WERI-Rb-1 (cell line): ENCODE results near the gene SCML1.

Experiments
- DNase-seq: peaks from one replicate; pipeline ENCODE4 v3.0.0-alpha.2; 2020
- H3K27ac ChIP-seq: fragments of 250-450 bp; sonication (Bioruptor Pico); 2 replicates; pipeline ENCODE4 v1.5.1; 2020; ENCODE audit warnings: mild to moderate bottlenecking, moderate library complexity
- H3K27me3 ChIP-seq: fragments of 250-450 bp; sonication (Bioruptor Pico); 2 replicates; pipeline ENCODE4 v1.5.1; 2021; ENCODE audit warnings: mild to moderate bottlenecking, low read depth, moderate library complexity; ENCODE audit not compliant: insufficient read depth, severe bottlenecking
- H3K36me3 ChIP-seq: fragments of 250-450 bp; sonication (Bioruptor Pico); 2 replicates; pipeline ENCODE4 v1.5.1; 2020; ENCODE audit warnings: mild to moderate bottlenecking, moderate library complexity
- H3K4me3 ChIP-seq: 2 replicates; pipeline ENCODE4 v1.5.1; 2011; ENCODE audit warnings: low read depth, mild to moderate bottlenecking, control low read depth, low read length
- H3K9me3 ChIP-seq: fragments of 250-450 bp; sonication (Bioruptor Pico); 2 replicates; pipeline ENCODE4 v1.5.1; 2021; ENCODE audit warnings: mild to moderate bottlenecking, moderate library complexity; ENCODE audit not compliant: severe bottlenecking
- TF ChIP-seq, protein P1 (sequence below): IDR thresholded peaks from 2 replicates; pipeline ENCODE4 v1.5.1; 2011; ENCODE audit warnings: low read depth, mild to moderate bottlenecking, control low read depth, inconsistent platforms, low read length

SCML1 gene

DNA sequence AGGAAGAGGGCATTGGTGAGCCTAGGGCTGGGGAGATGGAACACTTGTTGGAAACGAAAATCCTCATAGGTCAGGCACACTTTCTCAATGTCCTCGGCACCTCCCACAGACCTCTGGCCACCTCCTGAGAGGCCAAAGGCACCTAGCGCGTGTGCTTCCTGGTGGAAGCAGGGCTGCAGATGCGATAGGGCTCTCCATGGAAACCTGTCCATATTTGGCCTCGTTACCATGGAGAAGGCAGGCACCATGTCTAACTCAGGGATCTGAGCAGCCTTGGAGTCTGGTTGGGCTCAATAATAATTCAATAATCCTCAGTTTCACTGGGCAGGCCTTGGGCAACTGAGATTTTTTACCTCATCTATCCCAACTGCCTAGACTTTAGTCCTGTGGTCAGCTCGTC is 65.5 kb downstream of the SCML1 start:
- DNase-seq, result no peak
- Histone ChIP-seq H3K27ac (no peak overlapping the region), H3K4me3 (no peak overlapping the region), H3K9me3 (no peaks in the 10 kb centered on the region), H3K36me3 (no peaks in the 10 kb centered on the region), H3K27me3 (peaks cover 65% of the 10 kb centered on the region)
- TF ChIP-seq, protein P1, sequence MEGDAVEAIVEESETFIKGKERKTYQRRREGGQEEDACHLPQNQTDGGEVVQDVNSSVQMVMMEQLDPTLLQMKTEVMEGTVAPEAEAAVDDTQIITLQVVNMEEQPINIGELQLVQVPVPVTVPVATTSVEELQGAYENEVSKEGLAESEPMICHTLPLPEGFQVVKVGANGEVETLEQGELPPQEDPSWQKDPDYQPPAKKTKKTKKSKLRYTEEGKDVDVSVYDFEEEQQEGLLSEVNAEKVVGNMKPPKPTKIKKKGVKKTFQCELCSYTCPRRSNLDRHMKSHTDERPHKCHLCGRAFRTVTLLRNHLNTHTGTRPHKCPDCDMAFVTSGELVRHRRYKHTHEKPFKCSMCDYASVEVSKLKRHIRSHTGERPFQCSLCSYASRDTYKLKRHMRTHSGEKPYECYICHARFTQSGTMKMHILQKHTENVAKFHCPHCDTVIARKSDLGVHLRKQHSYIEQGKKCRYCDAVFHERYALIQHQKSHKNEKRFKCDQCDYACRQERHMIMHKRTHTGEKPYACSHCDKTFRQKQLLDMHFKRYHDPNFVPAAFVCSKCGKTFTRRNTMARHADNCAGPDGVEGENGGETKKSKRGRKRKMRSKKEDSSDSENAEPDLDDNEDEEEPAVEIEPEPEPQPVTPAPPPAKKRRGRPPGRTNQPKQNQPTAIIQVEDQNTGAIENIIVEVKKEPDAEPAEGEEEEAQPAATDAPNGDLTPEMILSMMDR, result no peak

DNA sequence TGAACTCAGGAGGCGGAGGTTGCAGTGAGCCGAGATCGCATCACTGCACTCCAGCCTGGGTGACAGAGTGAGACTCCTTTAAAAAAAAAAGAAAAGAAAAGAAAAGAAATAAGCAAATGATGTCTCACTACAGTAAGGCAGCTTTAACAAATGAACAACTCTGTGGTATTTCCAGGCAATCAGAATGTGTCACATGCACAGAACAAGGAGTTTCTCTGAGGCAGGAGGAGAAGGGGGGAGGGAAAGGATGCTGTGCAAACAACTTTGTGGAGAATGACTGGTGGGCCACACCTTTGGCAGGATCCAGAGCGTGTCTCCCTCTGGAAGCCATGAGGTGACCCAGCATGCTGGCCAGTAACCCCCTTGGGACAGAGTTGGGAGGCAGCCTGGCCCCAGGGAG is 66.2 kb downstream of the SCML1 start:
- Histone ChIP-seq H3K27me3 (peaks cover 60% of the 10 kb centered on the region), H3K4me3 (no peak overlapping the region), H3K9me3 (no peaks in the 10 kb centered on the region), H3K27ac (no peak overlapping the region), H3K36me3 (no peaks in the 10 kb centered on the region)
- no peak for DNase-seq
- TF ChIP-seq, protein P1, result no peak
